HepG2 (cell line): ENCODE results near the gene P4HB. TPM values are rescaled to one million over a fixed set of nuclear protein-coding genes. Genes with fewer than 3 reads are reported as not detected.

Experiments used
- ATAD3A ChIP-seq: sonication (generic); formaldehyde crosslinking; IDR thresholded peaks from 2 replicates; pipeline ENCODE4 v1.4.0; 2020; ENCODE audit warnings: missing genetic modification reagents
- CHD2 ChIP-seq: IDR thresholded peaks from 2 replicates; pipeline ENCODE4 v1.6.1; 2011; ENCODE audit warnings: low read depth, low read length, improper control_type of control experiment
- DBP ChIP-seq: sonication (generic); formaldehyde crosslinking; IDR thresholded peaks from 2 replicates; pipeline ENCODE4 v1.4.0; 2020; ENCODE audit warnings: missing genetic modification reagents; ENCODE audit errors: not compliant biosample characterization
- EEA1 ChIP-seq: sonication (generic); formaldehyde crosslinking; IDR thresholded peaks from 2 replicates; pipeline ENCODE4 v1.5.1; 2020; ENCODE audit warnings: mild to moderate bottlenecking, missing genetic modification reagents, borderline replicate concordance
- KLF6 ChIP-seq: IDR thresholded peaks from 2 replicates; pipeline ENCODE4 v1.8.0; 2016; ENCODE audit warnings: missing biosample characterization, missing genetic modification reagents
- NR2F2 ChIP-seq: IDR thresholded peaks from 2 replicates; pipeline ENCODE4 v1.6.1; 2012; ENCODE audit warnings: low read depth, inconsistent platforms, borderline replicate concordance
- PAXIP1 ChIP-seq: sonication (generic); formaldehyde crosslinking; conservative IDR thresholded peaks from 2 replicates; pipeline ENCODE4 v1.4.0; 2020; ENCODE audit warnings: mild to moderate bottlenecking, missing genetic modification reagents, moderate library complexity
- RARA ChIP-seq: IDR thresholded peaks from 2 replicates; pipeline ENCODE4 v1.6.1; 2016; ENCODE audit warnings: missing genetic modification reagents, missing compliant biosample characterization
- SOX6 ChIP-seq, 2 experiments: fragments of 450-650 bp in 1 of 2; sonication (generic) in 1 of 2; formaldehyde crosslinking in 1 of 2; IDR thresholded peaks; 2 replicates each; pipeline versions ENCODE4 v1.4.0 to v1.6.1; 2017 to 2020; ENCODE audit warnings: antibody characterized with exemption in 1 of 2, mild to moderate bottlenecking in 1 of 2, missing genetic modification reagents in 1 of 2
- U2AF1 ChIP-seq: fragments of 200-400 bp; formaldehyde crosslinking; optimal IDR thresholded peaks from 2 replicates; pipeline ENCODE3; 2017; ENCODE audit warnings: mild to moderate bottlenecking, low read depth, low read length
- ZFYVE20 ChIP-seq: sonication (generic); formaldehyde crosslinking; IDR thresholded peaks from 2 replicates; pipeline ENCODE4 v1.8.0; 2023; ENCODE audit warnings: low read depth, mild to moderate bottlenecking, moderate library complexity, missing genetic modification reagents, borderline replicate concordance
- ZNF230 ChIP-seq: sonication (generic); formaldehyde crosslinking; IDR thresholded peaks from 2 replicates; pipeline ENCODE4 v1.4.0; 2020; ENCODE audit warnings: mild to moderate bottlenecking, missing genetic modification reagents
- ZNF292 ChIP-seq: sonication (generic); formaldehyde crosslinking; IDR thresholded peaks from 2 replicates; pipeline ENCODE4 v1.8.1; 2022; ENCODE audit warnings: mild to moderate bottlenecking, low read depth, missing genetic modification reagents, borderline replicate concordance
- ZNF614 ChIP-seq: IDR thresholded peaks from 2 replicates; pipeline ENCODE4 v1.6.1; 2018; ENCODE audit warnings: missing biosample characterization, missing genetic modification reagents, inconsistent platforms, borderline replicate concordance
- ZNF768 ChIP-seq: sonication (generic); formaldehyde crosslinking; IDR thresholded peaks from 2 replicates; pipeline ENCODE4 v1.4.0; 2020; ENCODE audit warnings: missing genetic modification reagents
- ZNF891 ChIP-seq: sonication (generic); formaldehyde crosslinking; IDR thresholded peaks from 2 replicates; pipeline ENCODE4 v1.5.0; 2020; ENCODE audit warnings: mild to moderate bottlenecking, missing genetic modification reagents
- polyA plus RNA-seq, 8 experiments: library from polyadenylated mRNA; depleted of rRNA in 3 of 8; stranded (reverse) in 7 of 8; unstranded in 1 of 8; fragments of >200 nt; fragmentation: Illumina TruSeq in 4 of 8; extraction: Trizol in 4 of 8; gene quantifications; 2 replicates each; pipeline versions ENCODE4 v1.2.1 to v1.2.3, GENCODE V29; 2011 to 2016; ENCODE audit warnings: low read depth in 4 of 8, missing spikeins in 1 of 8, mixed read lengths in 1 of 8; ENCODE audit not compliant: insufficient read depth in 1 of 8
- total RNA-seq, 5 experiments: library from RNA; depleted of rRNA; stranded (reverse); fragments of >200 nt; fragmentation: Illumina TruSeq; extraction: Trizol; gene quantifications; 2 replicates each; pipeline ENCODE4 v1.2.3, GENCODE V29; 2016; ENCODE audit warnings: low read depth in 1 of 5
- TF ChIP-seq, protein P1 (sequence below): sonication (generic); formaldehyde crosslinking; IDR thresholded peaks from 2 replicates; pipeline ENCODE4 v1.8.0; 2022; ENCODE audit warnings: missing genetic modification reagents, mild to moderate bottlenecking, borderline replicate concordance
- TF ChIP-seq, protein P2 (sequence below): IDR thresholded peaks from 2 replicates; pipeline ENCODE4 v1.6.1; 2016
- TF ChIP-seq, protein P3 (sequence below): sonication (generic); formaldehyde crosslinking; IDR thresholded peaks from 2 replicates; pipeline ENCODE4 v1.8.1; 2023; ENCODE audit warnings: missing genetic modification reagents, mild to moderate bottlenecking, borderline replicate concordance
- TF ChIP-seq, protein P4 (sequence below): sonication (generic); formaldehyde crosslinking; IDR thresholded peaks from 2 replicates; pipeline ENCODE4 v1.5.0; 2020; ENCODE audit warnings: missing genetic modification reagents, mild to moderate bottlenecking, borderline replicate concordance

The P4HB gene
- total and polyA plus RNA-seq, 2 of the 13 experiments (the other 11 are each of a cell fraction or from before 2014, with no cell fraction given) = 185 to 782 TPM

DNA sequence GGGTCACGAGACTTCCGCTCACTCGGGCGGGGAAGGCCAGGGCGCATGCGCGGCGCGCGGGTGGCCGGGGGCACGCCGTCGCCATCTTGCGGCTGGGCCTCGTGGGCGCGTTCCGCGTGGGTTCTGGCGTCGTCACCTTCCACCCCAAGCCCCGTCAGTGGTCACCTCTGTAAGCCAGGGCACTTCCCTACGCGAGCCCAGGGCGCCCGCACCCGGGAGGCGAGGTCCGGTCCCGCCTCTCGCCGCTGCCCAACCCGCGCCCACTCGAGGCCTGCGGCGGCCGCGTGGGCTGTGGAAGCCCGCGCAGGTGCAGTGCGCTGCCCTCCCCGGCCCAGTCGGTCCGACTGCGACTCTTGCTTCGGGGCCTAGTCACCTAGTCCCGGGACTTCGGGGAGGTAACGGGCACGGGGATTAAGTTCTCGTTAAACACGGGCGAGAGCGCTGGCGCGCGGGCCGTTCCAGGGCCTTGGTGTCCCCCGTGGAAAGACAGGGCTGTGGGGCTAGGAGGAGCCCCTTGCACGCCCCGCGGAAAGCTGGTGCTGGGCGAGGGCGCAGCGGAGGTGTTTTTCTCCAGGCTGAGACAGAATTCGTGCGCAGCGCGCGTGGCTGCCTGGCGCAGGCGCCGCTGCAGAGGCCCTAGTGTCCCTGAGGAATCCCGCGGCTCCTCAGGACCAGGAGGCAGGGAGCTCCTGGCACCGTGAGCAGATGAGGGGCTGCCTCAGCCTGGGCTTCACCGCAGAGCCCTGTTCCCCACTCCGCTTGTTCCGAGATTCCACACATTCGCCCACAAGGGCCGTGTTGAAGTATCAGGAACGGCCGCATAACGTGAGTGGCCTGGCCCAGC lies 11.3 kb upstream of the P4HB start (continued):
- TF ChIP-seq CHD2 (0 out of 2 replicates have a peak, but pooled peaks have one; percentile 0), NR2F2 (peak; percentile 39; the same call in 1 of the 2 replicates), SOX6 (IDR thresholded peaks at IDR 0.05) (no peak), SOX6 (CRISPR knock-in tag; IDR thresholded peaks at IDR 0.05) (peak; percentile 47; the same call in 1 of the 2 replicates), ZNF230 (CRISPR knock-in tag) (peak; percentile 88; the same call in 1 of the 2 replicates), U2AF1 (peak; percentile 91), ZNF614 (peak; percentile 41; the same call in 1 of the 2 replicates), ZNF891 (CRISPR knock-in tag) (peak; percentile 97), DBP (CRISPR knock-in tag) (peak; percentile 28), RARA (CRISPR knock-in tag) (peak; percentile 54), PAXIP1 (CRISPR knock-in tag) (peak; percentile 60), ZFYVE20 (CRISPR knock-in tag) (peak; percentile 68; the same call in 1 of the 2 replicates), ZNF292 (CRISPR knock-in tag) (no peak; the same call in 1 of the 2 replicates), KLF6 (CRISPR knock-in tag) (no peak; the same call in 1 of the 2 replicates), ATAD3A (CRISPR knock-in tag) (no peak), ZNF768 (CRISPR knock-in tag) (peak; percentile 88; the same call in 1 of the 2 replicates), EEA1 (CRISPR knock-in tag) (peak; percentile 78; the same call in 1 of the 2 replicates)
- TF ChIP-seq, protein P1, sequence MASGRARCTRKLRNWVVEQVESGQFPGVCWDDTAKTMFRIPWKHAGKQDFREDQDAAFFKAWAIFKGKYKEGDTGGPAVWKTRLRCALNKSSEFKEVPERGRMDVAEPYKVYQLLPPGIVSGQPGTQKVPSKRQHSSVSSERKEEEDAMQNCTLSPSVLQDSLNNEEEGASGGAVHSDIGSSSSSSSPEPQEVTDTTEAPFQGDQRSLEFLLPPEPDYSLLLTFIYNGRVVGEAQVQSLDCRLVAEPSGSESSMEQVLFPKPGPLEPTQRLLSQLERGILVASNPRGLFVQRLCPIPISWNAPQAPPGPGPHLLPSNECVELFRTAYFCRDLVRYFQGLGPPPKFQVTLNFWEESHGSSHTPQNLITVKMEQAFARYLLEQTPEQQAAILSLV = peak; percentile 98
- TF ChIP-seq, protein P2, sequence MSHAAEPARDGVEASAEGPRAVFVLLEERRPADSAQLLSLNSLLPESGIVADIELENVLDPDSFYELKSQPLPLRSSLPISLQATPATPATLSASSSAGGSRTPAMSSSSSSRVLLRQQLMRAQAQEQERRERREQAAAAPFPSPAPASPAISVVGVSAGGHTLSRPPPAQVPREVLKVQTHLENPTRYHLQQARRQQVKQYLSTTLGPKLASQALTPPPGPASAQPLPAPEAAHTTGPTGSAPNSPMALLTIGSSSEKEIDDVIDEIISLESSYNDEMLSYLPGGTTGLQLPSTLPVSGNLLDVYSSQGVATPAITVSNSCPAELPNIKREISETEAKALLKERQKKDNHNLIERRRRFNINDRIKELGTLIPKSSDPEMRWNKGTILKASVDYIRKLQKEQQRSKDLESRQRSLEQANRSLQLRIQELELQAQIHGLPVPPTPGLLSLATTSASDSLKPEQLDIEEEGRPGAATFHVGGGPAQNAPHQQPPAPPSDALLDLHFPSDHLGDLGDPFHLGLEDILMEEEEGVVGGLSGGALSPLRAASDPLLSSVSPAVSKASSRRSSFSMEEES (CRISPR knock-in tag) = peak; percentile 97
- TF ChIP-seq, protein P3, sequence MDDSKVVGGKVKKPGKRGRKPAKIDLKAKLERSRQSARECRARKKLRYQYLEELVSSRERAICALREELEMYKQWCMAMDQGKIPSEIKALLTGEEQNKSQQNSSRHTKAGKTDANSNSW (CRISPR knock-in tag) = peak; percentile 94
- TF ChIP-seq, protein P4, sequence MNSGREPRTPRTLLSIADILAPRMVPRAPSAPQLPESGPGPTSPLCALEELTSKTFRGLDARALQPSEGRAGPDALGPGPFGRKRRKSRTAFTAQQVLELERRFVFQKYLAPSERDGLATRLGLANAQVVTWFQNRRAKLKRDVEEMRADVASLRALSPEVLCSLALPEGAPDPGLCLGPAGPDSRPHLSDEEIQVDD = peak; percentile 99; the same call in 1 of the 2 replicates
